Uterus (tissue), 4 donors: ENCODE data around the gene CSTF1. TPM values are rescaled to one million over a fixed set of nuclear protein-coding genes. Genes with fewer than 3 reads are reported as not detected.
"Not testable (repeated sequence)": the region's sequence is repeated elsewhere in the genome, so short reads cannot be mapped to it uniquely, and the experiment has no call there.

Experiments used
- DNase-seq, 2 donors: peaks; one replicate each; pipeline ENCODE4 v3.0.0-alpha.2; 2019 to 2020
- H3K27ac ChIP-seq, 2 donors: fragments of 200-600 bp; sonication (generic); 1 replicate in 1 of 2; 2 replicates in 1 of 2; pipeline ENCODE4 v1.5.1; 2016 to 2018
- H3K27me3 ChIP-seq, 2 donors: fragments of 200-600 bp; sonication (generic); one replicate each; pipeline ENCODE4 v1.5.1; 2018 to 2019; ENCODE audit warnings: control low read depth in 1 of 2
- H3K36me3 ChIP-seq, 2 donors: fragments of 200-600 bp; sonication (generic); one replicate each; pipeline ENCODE4 v1.5.1; 2019; ENCODE audit warnings: control low read depth in 1 of 2
- H3K4me1 ChIP-seq, 2 donors: fragments of 200-600 bp; sonication (generic); one replicate each; pipeline ENCODE4 v1.5.1; 2018 to 2019; ENCODE audit warnings: control low read depth in 1 of 2
- H3K4me3 ChIP-seq, 2 donors: fragments of 200-600 bp; sonication (generic); 1 replicate in 1 of 2; 2 replicates in 1 of 2; pipeline ENCODE4 v1.5.1; 2018 to 2019; ENCODE audit warnings: mild to moderate bottlenecking in 1 of 2
- H3K9me3 ChIP-seq, 2 donors: fragments of 200-600 bp; sonication (generic); one replicate each; pipeline ENCODE4 v1.5.1; 2019; ENCODE audit warnings: control low read depth in 1 of 2
- CTCF ChIP-seq, 4 experiments: fragments of 200-600 bp in 2 of 4; fragments of 450-650 bp in 2 of 4; sonication (generic) in 2 of 4; IDR thresholded peaks; one replicate each; pipeline ENCODE4 v1.5.1; 2016 to 2019; ENCODE audit warnings: antibody characterized with exemption in 4 of 4, mild to moderate bottlenecking in 2 of 4, moderate library complexity in 1 of 4
- POLR2A ChIP-seq, 2 donors: fragments of 450-650 bp; IDR thresholded peaks; one replicate each; pipeline ENCODE4 v1.6.1; 2016; ENCODE audit warnings: antibody characterized with exemption in 2 of 2, mild to moderate bottlenecking in 1 of 2, moderate library complexity in 1 of 2
- intact Hi-C: fragments of 100-400 bp; cut with DNase I; formaldehyde crosslinking; loops from one replicate; pipeline ENCODE4 v1.15.1; 2023; ENCODE audit warnings: low total_unique reads
- total RNA-seq, 4 donors: library from RNA; depleted of rRNA in 3 of 4; stranded (reverse); fragments of >200 nt in 3 of 4; gene quantifications; one replicate each; pipeline versions ENCODE4 v1.1.0 to v1.2.4, GENCODE V29; 2014 to 2023
- donor health status: DM: yes; HTN: yes; CAD: no.

CSTF1 gene
- total RNA-seq, 4 donors from 2014 or later: 20.9 to 44.0 (median 29.9) TPM

GRCh38 chr20:56406910-56407309 lies 14.5 kb downstream of the CSTF1 start:
- H3K9me3 ChIP-seq: no peaks in the 10 kb centered on the region
- TF ChIP-seq POLR2A (IDR thresholded peaks at IDR 0.05) (no peak), CTCF (IDR thresholded peaks at IDR 0.05) (no peak)
- no peaks in the 10 kb centered on the region for H3K27me3 ChIP-seq
- no peaks in the 10 kb centered on the region for H3K36me3 ChIP-seq
- intact Hi-C loops: loop anchor here (10.0 kb wide), 1 partner anchor 58 kb away; the partner anchor contains the start of gene RTF2
- no peaks in the 10 kb centered on the region for H3K4me1 ChIP-seq
- no peak for DNase-seq
- no peak overlapping the region for H3K4me3 ChIP-seq
- no peak overlapping the region for H3K27ac ChIP-seq

- no peak overlapping the region for H3K27ac ChIP-seq
- DNase-seq: no peak
- no peak overlapping the region for H3K4me3 ChIP-seq
- H3K9me3 ChIP-seq: no peaks in the 10 kb centered on the region
- intact Hi-C loops: loop anchor here (10.0 kb wide), 1 partner anchor 55 kb away; the partner anchor contains the start of gene RTF2
- H3K4me1 ChIP-seq: no peaks in the 10 kb centered on the region
- H3K27me3 ChIP-seq: no peaks in the 10 kb centered on the region
- no peaks in the 10 kb centered on the region for H3K36me3 ChIP-seq
- TF ChIP-seq POLR2A (IDR thresholded peaks at IDR 0.05) (no peak), CTCF (IDR thresholded peaks at IDR 0.05) (no peak)
Observed at GRCh38 chr20:56409521-56409920, 17.1 kb downstream of the CSTF1 start.

- no peak for DNase-seq
- intact Hi-C loops: loop anchor here (10.0 kb wide), 1 partner anchor 55 kb away; the partner anchor contains the start of gene RTF2
Observed at GRCh38 chr20:56409956-56410355, 17.5 kb downstream of the CSTF1 start.

GRCh38 chr20:56411287-56411686 lies 18.8 kb downstream of the CSTF1 start:
- H3K4me1 ChIP-seq, H3K4me3 ChIP-seq, DNase-seq, intact Hi-C loops, H3K27ac ChIP-seq, H3K9me3 ChIP-seq, H3K36me3 ChIP-seq, H3K27me3 ChIP-seq: not testable (repeated sequence)

More at GRCh38 chr20:56409956-56410355, 17.5 kb downstream of the CSTF1 start:
- no peak overlapping the region for H3K27ac ChIP-seq
- no peaks in the 10 kb centered on the region for H3K27me3 ChIP-seq
- no peaks in the 10 kb centered on the region for H3K4me1 ChIP-seq
- no peak overlapping the region for H3K4me3 ChIP-seq
- no peaks in the 10 kb centered on the region for H3K36me3 ChIP-seq
- no peaks in the 10 kb centered on the region for H3K9me3 ChIP-seq
- no peak for TF ChIP-seq POLR2A (IDR thresholded peaks at IDR 0.05)
- TF ChIP-seq CTCF (IDR thresholded peaks at IDR 0.05): no peak

GRCh38 chr20:56411759-56412472 lies 19.5 kb downstream of the CSTF1 start, which contains the start of gene CASS4:
Gene CASS4, plus strand, starts transcription at chr20:56412260. Its CDS starts 199 bp downstream, at chr20:56412459.
- peak within 1 kb of the TSS in 1 of 2 donors; percentile 52 for H3K27ac ChIP-seq
- no peaks in the 10 kb centered on the region for H3K9me3 ChIP-seq
- DNase-seq: no peak
- H3K4me3 ChIP-seq: no peak within 1 kb of the TSS
- TF ChIP-seq POLR2A (IDR thresholded peaks at IDR 0.05): no peak
- TF ChIP-seq CTCF (IDR thresholded peaks at IDR 0.05): no peak
- H3K4me1 ChIP-seq: no peaks in the 10 kb centered on the region
- H3K36me3 ChIP-seq: no peaks in the 10 kb centered on the region
- intact Hi-C loops: no loop called here
- H3K27me3 ChIP-seq: no peaks in the 10 kb centered on the region
